SK-N-SH (cell line): ENCODE measurements around the gene SYCP1. TPM values are rescaled to one million over a fixed set of nuclear protein-coding genes. Genes with fewer than 3 reads are reported as not detected.

ENCODE experiments used
- CTCF ChIA-PET: fragments of 300-600, 350-600 bp; formaldehyde crosslinking; extraction: SDS; loops from one replicate; lab custom pipeline; 2021; lab: Yijun Ruan, JAX
- POLR2A ChIA-PET: fragments of 350-600 bp; sonication (Branson Sonifier 250); formaldehyde crosslinking; extraction: SDS; loops from one replicate; lab custom pipeline; 2020; ENCODE audit warnings: antibody characterized with exemption, inconsistent platforms; lab: Yijun Ruan, JAX
- DNase-seq: peaks from one replicate; pipeline ENCODE4 v3.0.0; 2012
- H2AFZ ChIP-seq: fragments of 200-600 bp; sonication (generic); 2 replicates; pipeline ENCODE4 v1.8.1; 2016; ENCODE audit warnings: antibody characterized with exemption, mild to moderate bottlenecking, low read depth
- H3F3A ChIP-seq: fragments of 200-600 bp; sonication (generic); replicated peaks from 2 replicates; pipeline ENCODE3; 2016; ENCODE audit warnings: antibody characterized with exemption, mild to moderate bottlenecking; ENCODE audit not compliant: insufficient read depth
- H3K27ac ChIP-seq, 2 experiments: fragments of 200-500 bp in 1 of 2; fragments of 200-600 bp in 1 of 2; sonication (Bioruptor generic) in 1 of 2; sonication (generic), shearing (Covaris generic) in 1 of 2; 2 replicates each; pipeline versions ENCODE4 v1.5.1 to v1.6.1; 2014 to 2016; ENCODE audit warnings: low read depth in 2 of 2, inconsistent platforms in 1 of 2, low read length in 1 of 2, mild to moderate bottlenecking in 1 of 2, mixed read lengths in 1 of 2
- H3K27me3 ChIP-seq: fragments of 200-600 bp; sonication (generic), shearing (Covaris generic); 2 replicates; pipeline ENCODE4 v1.6.1; 2016; ENCODE audit warnings: mixed run types; ENCODE audit not compliant: insufficient read depth
- H3K36me3 ChIP-seq, 2 experiments: fragments of 200-500 bp in 1 of 2; fragments of 200-600 bp in 1 of 2; sonication (Bioruptor generic) in 1 of 2; sonication (generic) in 1 of 2; replicated peaks in 1 of 2; 2 replicates each; pipeline versions ENCODE3 to v1.5.1; 2014 to 2016; ENCODE audit warnings: low read length in 1 of 2, mild to moderate bottlenecking in 1 of 2; ENCODE audit not compliant: insufficient read depth in 2 of 2, control insufficient read depth in 1 of 2
- H3K4me1 ChIP-seq, 2 experiments: fragments of 200-500 bp in 1 of 2; fragments of 200-600 bp in 1 of 2; sonication (Bioruptor generic) in 1 of 2; sonication (generic), shearing (Covaris generic) in 1 of 2; 2 replicates each; pipeline versions ENCODE4 v1.5.1 to v1.6.1; 2014 to 2016; ENCODE audit warnings: low read depth in 1 of 2, low read length in 1 of 2, mixed run types in 1 of 2; ENCODE audit not compliant: insufficient read depth in 2 of 2, control insufficient read depth in 1 of 2
- H3K4me2 ChIP-seq: fragments of 200-600 bp; sonication (generic), shearing (Covaris generic); 2 replicates; pipeline ENCODE4 v1.6.1; 2017; ENCODE audit warnings: mixed run types
- H3K4me3 ChIP-seq, 2 experiments: fragments of 200-500 bp in 1 of 2; fragments of 200-600 bp in 1 of 2; sonication (Bioruptor generic) in 1 of 2; sonication (generic), shearing (Covaris generic) in 1 of 2; 2 replicates each; pipeline versions ENCODE4 v1.5.1 to v1.8.1; 2014 to 2016; ENCODE audit warnings: low read depth in 2 of 2, inconsistent platforms in 1 of 2, low read length in 1 of 2, mild to moderate bottlenecking in 1 of 2, mixed read lengths in 1 of 2, moderate library complexity in 1 of 2
- H3K79me2 ChIP-seq: fragments of 200-600 bp; sonication (generic); 2 replicates; pipeline ENCODE4 v1.8.1; 2017; ENCODE audit warnings: mild to moderate bottlenecking; ENCODE audit not compliant: insufficient read depth
- H3K9ac ChIP-seq: fragments of 200-600 bp; sonication (generic); 2 replicates; pipeline ENCODE4 v1.6.1; 2017; ENCODE audit warnings: mixed run types
- H3K9me2 ChIP-seq: fragments of 200-600 bp; sonication (generic); 2 replicates; pipeline ENCODE4 v1.6.1; 2017; ENCODE audit warnings: mixed run types
- H3K9me3 ChIP-seq: fragments of 200-600 bp; sonication (generic); 2 replicates; pipeline ENCODE4 v1.6.1; 2017; ENCODE audit warnings: mixed run types, mild to moderate bottlenecking, moderate library complexity
- H4K20me1 ChIP-seq: fragments of 200-600 bp; sonication (generic); 2 replicates; pipeline ENCODE4 v1.6.1; 2017; ENCODE audit warnings: mild to moderate bottlenecking, mixed run types; ENCODE audit not compliant: insufficient read depth
- CHD2 ChIP-seq: fragments of 150-350 bp; IDR thresholded peaks from 2 replicates; pipeline ENCODE4 v1.6.1; 2018; ENCODE audit warnings: low read length; ENCODE audit not compliant: partially characterized antibody
- CTCF ChIP-seq: fragments of 200-600 bp; sonication (generic); IDR thresholded peaks from 2 replicates; pipeline ENCODE4 v1.6.1; 2017; ENCODE audit warnings: antibody characterized with exemption, mild to moderate bottlenecking, moderate library complexity
- FOXM1 ChIP-seq: IDR thresholded peaks from 2 replicates; pipeline ENCODE4 v1.4.0; 2012; ENCODE audit warnings: low read depth, mild to moderate bottlenecking
- GABPA ChIP-seq: IDR thresholded peaks from 2 replicates; pipeline ENCODE4 v1.4.0; 2012; ENCODE audit warnings: low read depth, mild to moderate bottlenecking
- IRF3 ChIP-seq: fragments of 150-350 bp; IDR thresholded peaks from 2 replicates; pipeline ENCODE4 v1.6.1; 2016; ENCODE audit warnings: mild to moderate bottlenecking, low read depth, low read length
- NFIC ChIP-seq: IDR thresholded peaks from 2 replicates; pipeline ENCODE4 v1.4.0; 2012; ENCODE audit warnings: borderline replicate concordance
- RAD21 ChIP-seq: IDR thresholded peaks from 2 replicates; pipeline ENCODE4 v1.6.1; 2012; ENCODE audit warnings: mild to moderate bottlenecking, low read length
- REST ChIP-seq: IDR thresholded peaks from 2 replicates; pipeline ENCODE4 v1.6.1; 2012; ENCODE audit warnings: mild to moderate bottlenecking, low read depth, low read length, moderate library complexity
- SIN3A ChIP-seq: IDR thresholded peaks from 2 replicates; pipeline ENCODE4 v1.6.1; 2012; ENCODE audit warnings: low read depth, mild to moderate bottlenecking, low read length, moderate library complexity, borderline replicate concordance
- SMC3 ChIP-seq: IDR thresholded peaks from 2 replicates; pipeline ENCODE4 v1.6.1; 2012; ENCODE audit warnings: low read depth, low read length, improper control_type of control experiment
- WGBS: methylation state at CpG from one replicate; pipeline ENCODE4 v1.1.6; 2017; ENCODE audit warnings: low lambda C conversion rate; 5-methylcytosine and 5-hydroxymethylcytosine counted together
- polyA plus RNA-seq, 3 experiments: library from polyadenylated mRNA; depleted of rRNA; stranded (reverse); fragments of >200 nt; gene quantifications; 2 replicates each; pipeline ENCODE4 v1.2.3, GENCODE V29; 2012

The SYCP1 gene
- polyA plus RNA-seq, 1 of the 3 experiments (the other 2 are of a cell fraction): not detected

GRCh38 chr1:115040501-115040900, 185.8 kb downstream of the SYCP1 start:
- no peaks in the 10 kb centered on the region for H3K27me3 ChIP-seq
- H3K9me3 ChIP-seq: no peaks in the 10 kb centered on the region
- H3F3A ChIP-seq: no peaks in the 10 kb centered on the region
- no peak for DNase-seq
- ChIA-PET POLR2A (no interaction called here), CTCF (interaction anchor here (0.7 to 12.8 kb wide), 7 partner anchors 11 to 1191 kb away, joined by 3 to 84 read pairs (median 4); partner anchors contain the start of gene TSHB)
- H3K4me3 ChIP-seq: no peak overlapping the region
- no peak overlapping the region for H3K9ac ChIP-seq
- H3K36me3 ChIP-seq: peaks cover 0 to 3% of the 10 kb centered on the region in 2 experiments
- TF ChIP-seq NFIC (no peak), GABPA (no peak), SMC3 (no peak), IRF3 (no peak), FOXM1 (no peak), REST (no peak), CHD2 (no peak)
- H3K79me2 ChIP-seq: no peaks in the 10 kb centered on the region
- H3K4me2 ChIP-seq: no peak overlapping the region
- no peak overlapping the region for H3K27ac ChIP-seq
- H2AFZ ChIP-seq: no peak overlapping the region
- no peaks in the 10 kb centered on the region for H4K20me1 ChIP-seq
- H3K9me2 ChIP-seq: no peaks in the 10 kb centered on the region
- H3K4me1 ChIP-seq: no peaks in the 10 kb centered on the region
- WGBS: 44% methylated on average over 2 of the region's 2 CpGs

- Histone ChIP-seq H3K9me3 (no peaks in the 10 kb centered on the region), H3K4me2 (no peak overlapping the region), H3K9me2 (no peaks in the 10 kb centered on the region), H3F3A (no peaks in the 10 kb centered on the region), H3K27me3 (no peaks in the 10 kb centered on the region), H3K4me3 (no peak overlapping the region), H3K9ac (no peak overlapping the region), H3K27ac (no peak overlapping the region), H2AFZ (no peak overlapping the region), H4K20me1 (no peaks in the 10 kb centered on the region), H3K4me1 (no peaks in the 10 kb centered on the region), H3K79me2 (no peaks in the 10 kb centered on the region), H3K36me3 (peaks cover 0 to 3% of the 10 kb centered on the region in 2 experiments)
- ChIA-PET CTCF (interaction anchor here (0.9 to 12.8 kb wide), 6 partner anchors 10 to 759 kb away, joined by 3 to 84 read pairs (median 4); partner anchors contain the start of gene TSHB), POLR2A (no interaction called here)
- DNase-seq: no peak
- TF ChIP-seq RAD21 (peak; percentile 56), CTCF (peak; percentile 39; the same call in 1 of the 2 replicates), SIN3A (no peak)
Observed at GRCh38 chr1:115041654-115042053, 187.0 kb downstream of the SYCP1 start.

Other genes with a start within 250 kb of the SYCP1 start
- gene DENND2C, start 184.8 kb upstream of the SYCP1 start, polyA plus RNA-seq (2012; rRNA removed): 0.02 and 0.03 TPM in 2 replicates
- not detected in 2 replicates for gene AMPD1, start 159.3 kb upstream of the SYCP1 start, polyA plus RNA-seq (2012; rRNA removed)
- 15.9 and 23.3 TPM in 2 replicates for gene NRAS, start 138.1 kb upstream of the SYCP1 start, polyA plus RNA-seq (2012; rRNA removed)
- 151 and 249 TPM in 2 replicates for gene CSDE1, start 96.9 kb upstream of the SYCP1 start, polyA plus RNA-seq (2012; rRNA removed)
- gene SIKE1, start 74.2 kb upstream of the SYCP1 start, polyA plus RNA-seq (2012; rRNA removed): 29.8 and 41.1 TPM in 2 replicates
- gene TSHB, start 175.0 kb downstream of the SYCP1 start, polyA plus RNA-seq (2012; rRNA removed): not detected in 2 replicates
- gene TSPAN2, start 234.6 kb downstream of the SYCP1 start, polyA plus RNA-seq (2012; rRNA removed): 0.21 and 0.23 TPM in 2 replicates